GM21529 (cell line): ENCODE data around the gene TTLL6.
"Not testable (repeated sequence)": the region's sequence is repeated elsewhere in the genome, so short reads cannot be mapped to it uniquely, and the experiment has no call there.

Experiments
- ATAC-seq: cut with Tn5 transposase; IDR thresholded peaks from one replicate; pipeline ENCODE4 v1.9.1; 2021; ENCODE audit not compliant: unreplicated experiment

TTLL6 gene

DNA sequence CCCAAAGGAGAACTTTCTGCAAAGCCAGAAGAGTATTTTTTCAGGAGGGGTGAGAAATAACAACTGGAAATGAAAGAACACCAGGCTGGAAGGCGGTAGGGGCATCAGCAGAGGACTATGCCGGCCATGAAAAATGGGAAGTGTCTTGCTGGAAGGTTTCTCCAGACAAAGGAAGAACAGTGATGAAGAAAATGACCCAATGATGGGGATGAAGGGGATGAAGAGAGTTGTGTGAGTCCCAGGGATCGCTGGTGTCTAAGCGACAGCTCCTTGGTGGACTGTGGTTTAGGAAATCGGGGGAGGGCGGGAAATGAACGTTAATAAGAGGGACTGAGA lies 623 bp downstream of the TTLL6 start:
- no peak for ATAC-seq

DNA sequence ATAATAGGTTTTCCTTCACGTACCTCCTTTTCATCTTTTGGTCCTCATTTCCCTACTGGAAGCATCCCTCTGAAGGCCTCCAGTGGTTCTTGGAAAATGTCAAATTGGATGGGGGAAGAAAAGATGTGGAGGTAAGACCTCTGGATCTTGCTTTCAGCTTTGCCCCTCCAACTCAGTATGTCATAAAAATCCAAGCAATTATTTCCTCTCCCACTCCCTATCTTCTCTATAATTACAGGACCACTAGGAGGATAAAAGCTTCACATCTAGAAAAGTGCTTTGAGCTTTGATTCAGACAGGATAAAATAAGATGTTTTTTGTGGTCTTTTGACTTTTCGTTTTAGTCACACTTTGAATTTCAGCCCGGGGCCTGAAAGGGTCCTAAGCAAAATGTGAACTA lies 1.7 kb downstream of the TTLL6 start:
- ATAC-seq = no peak

DNA sequence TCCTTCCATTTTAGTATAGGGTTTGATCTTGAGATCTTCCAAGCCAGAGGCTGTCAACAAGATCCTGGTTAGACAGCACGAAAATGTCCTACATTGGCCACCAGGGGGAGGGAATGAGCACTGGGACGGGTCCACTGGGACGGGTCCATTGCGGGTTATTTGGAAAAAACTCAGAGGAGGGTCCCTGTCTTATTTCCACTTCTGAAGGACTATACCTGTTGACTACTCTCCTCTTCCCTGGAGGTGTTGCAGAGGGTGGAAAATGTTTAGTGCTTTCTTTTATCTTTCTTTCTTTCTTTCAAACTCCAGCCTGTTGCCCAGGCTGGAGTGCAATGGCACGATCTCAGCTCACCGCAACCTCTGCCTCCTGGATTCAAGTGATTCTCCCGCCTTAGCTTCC lies 2.5 kb downstream of the TTLL6 start:
- ATAC-seq = no peak

DNA sequence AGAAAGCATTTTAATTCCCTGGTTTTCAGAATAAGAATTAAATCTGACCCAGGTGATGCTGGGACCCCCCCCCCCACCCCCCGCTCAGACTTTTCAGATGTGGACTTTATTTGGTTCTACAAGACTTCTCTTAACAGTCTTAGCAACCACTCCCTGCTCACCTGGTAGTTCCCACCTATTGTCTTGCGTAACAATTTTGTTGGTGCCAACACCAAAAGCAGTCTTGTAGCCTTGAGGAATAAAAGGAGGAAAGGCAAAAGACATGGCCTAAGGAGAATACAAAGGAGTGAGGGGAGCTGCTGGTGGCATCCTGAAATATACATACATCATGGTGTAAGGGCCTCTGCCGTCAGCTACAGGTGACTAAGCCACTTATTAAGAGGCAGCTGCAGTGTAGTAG lies 5.0 kb downstream of the TTLL6 start:
- ATAC-seq = no peak

DNA sequence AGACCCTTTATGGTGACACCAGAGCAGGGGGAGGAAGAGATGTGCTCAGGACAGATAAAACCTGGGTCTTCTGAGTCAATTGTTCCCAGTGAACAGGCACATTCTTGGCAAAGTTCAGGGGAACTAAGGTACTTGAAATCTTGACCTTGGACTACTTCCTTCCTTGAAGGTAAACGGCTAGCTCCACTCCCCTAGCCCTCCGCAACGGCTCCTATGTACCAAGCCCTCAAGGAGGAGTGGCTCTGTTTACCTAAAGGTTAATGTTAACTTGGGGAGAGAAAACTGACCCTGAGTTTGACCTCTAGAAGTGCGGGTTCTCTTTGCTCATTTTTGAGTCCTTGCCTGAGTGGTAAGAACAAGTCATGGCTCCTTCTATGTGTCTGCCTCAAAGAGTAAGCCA lies 7.8 kb downstream of the TTLL6 start:
- no peak for ATAC-seq

DNA sequence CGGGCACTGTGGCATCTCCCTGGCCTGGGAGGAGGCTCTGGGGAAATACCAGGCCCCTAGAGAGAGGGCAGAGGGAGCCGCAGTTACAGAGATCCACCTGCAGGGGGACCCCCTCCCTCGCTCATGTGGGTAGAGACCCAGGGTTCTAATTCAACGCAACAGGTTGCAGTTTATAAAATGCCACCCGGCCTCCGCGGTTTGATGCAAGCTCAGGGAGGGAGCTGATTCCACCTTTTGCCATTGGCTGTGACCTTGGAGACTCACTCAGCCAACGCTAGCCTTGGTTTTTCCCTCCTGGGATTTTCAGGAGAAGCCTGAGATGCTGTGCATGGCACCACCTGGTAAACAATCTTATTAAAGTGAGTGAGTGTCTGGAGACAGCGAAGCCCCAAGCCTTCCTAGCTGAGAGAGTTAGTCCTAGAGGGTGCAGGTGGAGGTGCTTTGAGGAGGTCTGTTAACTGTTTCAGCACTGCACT lies 12.1 kb downstream of the TTLL6 start:
- no peak for ATAC-seq

DNA sequence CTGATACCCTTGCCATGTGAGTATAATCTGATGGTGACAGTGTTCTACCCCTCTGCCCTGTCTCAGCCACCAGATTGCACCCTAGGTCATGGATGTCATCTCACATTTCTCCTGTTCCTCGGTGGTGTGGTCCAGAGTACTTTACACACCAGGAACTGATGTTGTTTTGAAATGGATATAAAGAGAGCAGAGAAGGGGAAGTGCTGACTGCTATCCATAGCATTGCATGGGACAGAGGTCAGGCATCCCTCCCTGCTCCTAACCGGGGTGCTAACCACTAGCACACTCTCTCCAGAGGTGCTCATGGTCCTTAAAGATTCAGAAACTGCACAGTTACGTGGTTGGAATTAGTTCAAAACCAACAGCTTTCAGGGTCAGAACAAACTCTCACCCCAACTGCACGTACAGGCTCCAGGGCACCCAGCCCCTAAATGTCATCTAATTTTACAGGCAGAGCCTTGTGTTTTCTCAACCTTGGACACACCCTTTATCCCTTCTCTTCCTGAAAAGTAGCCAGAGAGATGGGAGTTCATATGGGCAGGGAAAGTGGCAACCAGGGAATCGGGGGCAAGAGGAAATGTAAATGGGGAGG lies 16.3 kb downstream of the TTLL6 start:
- ATAC-seq = no peak

DNA sequence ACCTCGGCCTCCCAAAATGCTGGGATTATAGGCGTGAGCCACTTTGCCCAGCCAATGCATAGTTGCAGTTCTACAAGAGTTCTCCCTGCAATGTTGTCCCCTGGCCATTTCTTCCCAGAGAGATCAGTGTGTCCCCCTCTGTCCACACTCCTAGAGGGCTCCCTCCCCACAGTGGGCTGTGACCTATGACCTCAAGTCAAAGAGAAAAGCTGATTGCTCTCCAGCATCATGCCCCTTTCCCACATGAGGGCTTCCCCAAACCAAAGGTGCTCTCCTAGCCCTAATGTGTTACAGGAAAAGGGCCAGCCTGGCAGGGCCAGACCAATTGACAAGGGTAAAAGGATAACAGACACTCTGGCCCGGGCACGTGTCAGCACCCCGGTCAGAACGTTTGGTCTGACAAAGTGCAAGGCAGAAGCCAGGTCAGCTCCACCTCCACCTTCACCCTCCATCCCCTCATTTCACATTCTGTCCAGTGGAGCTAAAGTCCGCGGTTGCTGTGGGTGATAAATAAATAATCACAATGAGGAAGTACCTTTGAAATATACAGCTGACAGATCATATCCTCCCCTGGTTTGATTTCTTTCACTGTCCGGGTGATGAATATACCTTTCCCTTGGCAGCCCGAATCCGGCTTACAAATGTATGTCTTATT lies 17.8 kb downstream of the TTLL6 start:
- ATAC-seq = no peak

DNA sequence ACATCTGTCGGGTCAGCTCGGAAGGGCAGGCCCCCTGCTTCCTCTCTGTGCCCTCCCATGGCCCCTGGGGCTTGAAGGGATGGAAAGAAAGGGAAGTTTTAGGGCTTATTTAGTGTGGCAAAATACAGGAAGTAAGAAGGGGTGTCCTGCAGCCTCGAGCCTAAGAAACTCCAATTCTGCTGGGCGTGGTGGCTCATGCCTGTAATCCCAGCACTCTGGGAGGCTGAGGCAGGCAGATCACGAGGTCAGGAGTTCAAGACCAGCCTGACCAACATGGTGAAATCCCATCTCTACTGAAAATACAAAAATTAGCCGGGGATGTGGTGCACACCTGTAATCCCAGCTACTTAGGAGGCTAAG lies 20.9 kb downstream of the TTLL6 start:
- not testable (repeated sequence) for ATAC-seq

DNA sequence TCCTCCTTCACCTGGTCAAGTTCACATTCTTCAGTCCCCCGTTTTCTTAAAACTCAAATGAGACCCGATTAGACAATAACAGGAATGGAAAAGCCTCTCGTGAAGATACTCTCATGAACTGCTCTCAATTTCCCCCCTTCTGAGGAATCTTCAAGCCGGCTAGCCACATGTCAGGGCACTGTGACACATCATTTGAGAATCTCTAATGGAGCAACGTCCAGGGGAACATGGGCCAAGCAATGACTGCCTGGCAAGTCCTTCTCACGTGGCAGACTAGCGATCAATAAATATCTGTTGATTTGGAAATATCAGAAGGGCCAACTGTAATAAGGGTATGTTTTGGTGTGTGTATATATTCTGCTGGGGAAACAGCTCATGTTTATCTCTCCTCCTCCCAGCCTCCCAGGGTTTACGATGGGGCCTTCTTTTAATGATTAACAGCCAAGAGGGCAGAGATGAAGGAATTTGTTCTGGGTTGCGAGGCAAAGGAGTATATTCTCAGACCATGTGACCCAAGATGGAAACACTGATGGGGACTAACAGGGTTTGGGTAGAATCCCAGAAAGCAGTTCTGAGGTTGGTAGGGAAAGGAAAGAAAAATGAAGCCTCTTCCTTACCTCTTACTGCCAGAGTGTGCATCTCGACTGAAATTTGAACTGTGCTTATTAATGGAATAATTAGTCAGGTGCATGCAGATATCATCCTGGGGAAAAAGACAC lies 21.4 kb downstream of the TTLL6 start:
- ATAC-seq = no peak

DNA sequence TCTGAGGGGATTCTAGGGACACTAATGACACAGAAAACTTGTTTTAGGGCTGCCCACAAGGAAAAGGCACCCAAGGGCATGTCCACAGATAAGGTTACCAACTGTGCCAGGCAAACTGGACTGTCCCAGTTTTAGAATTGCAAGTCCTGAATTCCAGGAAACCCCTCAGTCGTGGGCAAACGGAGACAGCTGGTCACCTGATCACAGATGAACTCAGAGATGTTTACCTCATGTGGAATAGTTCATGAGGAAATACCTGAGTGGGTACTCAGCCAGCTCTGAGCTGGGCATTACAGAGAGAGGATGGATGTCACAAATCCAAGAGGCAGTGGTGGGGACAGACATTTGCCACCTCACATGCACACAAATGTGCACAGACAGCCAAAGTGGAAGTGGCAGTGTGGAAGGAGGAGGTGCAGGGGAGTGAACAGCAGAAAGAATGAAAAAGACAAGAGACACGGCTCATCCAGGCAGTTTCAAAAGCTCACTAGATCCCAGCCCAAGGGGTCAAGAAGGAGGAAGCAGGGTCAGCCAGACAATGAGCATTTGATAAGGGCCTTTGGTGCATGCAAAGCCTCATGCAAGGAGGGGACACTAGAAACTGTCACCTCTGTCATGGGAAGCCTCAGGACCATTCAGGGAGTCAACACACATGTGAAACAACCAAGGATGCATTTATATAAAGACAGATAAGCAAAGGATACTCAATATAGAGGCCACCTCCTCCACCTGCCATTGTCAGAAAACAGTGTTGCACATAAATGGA lies 24.8 kb downstream of the TTLL6 start:
- ATAC-seq = no peak

DNA sequence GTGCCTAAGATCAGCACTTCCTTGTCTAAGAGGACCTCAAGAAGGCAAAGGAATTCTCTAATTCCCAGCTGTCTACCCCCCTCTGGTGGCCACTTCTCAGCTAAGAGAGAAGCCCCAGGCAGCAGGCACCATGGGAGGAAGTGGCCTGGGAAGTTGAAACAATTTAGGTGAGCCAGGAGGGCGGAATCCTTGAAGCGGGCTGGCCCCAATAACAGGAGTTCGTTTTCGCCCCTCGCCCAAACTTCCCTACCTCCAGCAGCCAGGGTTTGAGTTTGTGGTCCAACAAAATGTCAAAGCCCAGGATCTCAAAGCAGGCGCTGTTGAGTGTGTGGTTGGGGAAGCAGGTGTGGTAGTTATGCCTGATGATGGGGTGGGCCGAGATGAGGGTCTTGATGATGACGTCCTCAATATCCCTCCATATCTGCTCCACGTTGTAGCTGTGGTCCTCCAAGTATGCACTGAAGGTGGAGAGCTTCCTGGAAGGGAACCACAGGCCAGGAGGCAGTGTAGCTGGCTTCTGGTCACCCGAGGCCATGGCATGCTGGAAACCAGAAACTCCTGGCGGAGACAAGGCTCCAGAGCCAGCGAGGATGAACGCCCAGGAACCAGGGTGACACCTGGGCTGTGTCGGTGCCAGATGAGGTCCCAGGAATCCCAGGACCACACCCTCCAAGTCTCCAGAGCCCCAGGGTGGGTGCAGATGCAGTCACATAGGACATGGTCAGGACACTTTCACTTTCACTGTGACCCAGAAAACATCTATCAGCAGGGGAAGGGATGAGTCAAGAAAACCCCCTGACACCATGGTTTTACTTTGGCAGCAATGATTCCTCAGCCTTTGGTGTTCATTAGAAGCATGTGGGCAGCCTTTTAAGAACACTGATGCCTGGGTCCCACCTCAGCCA lies 25.6 kb downstream of the TTLL6 start:
- no peak for ATAC-seq

DNA sequence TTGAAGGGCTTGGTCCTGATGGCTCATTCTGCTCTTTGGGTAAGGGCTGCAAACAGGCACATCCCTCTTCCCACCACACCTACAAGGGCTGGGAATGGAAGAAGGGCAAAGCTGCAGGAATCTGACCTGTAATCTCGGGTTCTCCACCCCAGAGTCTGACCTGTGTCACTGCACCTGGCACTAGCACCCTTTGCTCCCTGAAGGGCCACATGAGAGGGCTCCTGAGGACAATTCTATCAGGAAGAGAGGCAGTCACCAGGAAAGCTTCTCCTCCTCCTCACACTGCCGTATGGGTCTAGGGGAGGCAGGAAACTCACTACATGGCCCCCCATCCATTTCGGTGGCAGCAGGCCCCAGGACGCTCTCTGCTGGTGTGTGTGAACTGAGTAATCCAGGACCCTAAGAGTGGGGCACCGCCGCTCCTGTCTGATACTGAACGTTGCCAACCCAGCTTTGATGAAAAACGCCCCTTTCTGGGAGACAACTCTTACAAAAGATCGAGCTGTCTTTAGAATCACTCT lies 26.4 kb downstream of the TTLL6 start:
- no peak for ATAC-seq

DNA sequence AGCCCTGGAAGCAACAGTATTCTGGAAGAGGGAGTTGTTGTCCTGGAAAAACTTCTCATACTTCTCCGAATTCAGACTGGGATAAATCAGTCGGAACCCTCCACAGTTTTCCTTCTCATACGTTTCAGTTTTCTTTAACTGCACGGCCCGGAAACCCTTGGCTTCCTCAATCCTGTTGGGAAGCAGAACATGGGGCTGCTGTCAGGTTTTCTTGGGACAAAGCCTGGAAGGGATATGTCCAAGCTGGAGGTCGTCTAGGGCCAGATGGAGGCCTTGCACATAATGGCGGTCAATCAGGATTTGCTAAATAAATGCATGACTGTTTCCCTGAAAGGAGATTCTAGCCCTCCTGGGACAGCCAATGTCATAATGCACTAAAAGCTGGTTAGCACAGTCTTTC lies 29.2 kb downstream of the TTLL6 start:
- no peak for ATAC-seq

DNA sequence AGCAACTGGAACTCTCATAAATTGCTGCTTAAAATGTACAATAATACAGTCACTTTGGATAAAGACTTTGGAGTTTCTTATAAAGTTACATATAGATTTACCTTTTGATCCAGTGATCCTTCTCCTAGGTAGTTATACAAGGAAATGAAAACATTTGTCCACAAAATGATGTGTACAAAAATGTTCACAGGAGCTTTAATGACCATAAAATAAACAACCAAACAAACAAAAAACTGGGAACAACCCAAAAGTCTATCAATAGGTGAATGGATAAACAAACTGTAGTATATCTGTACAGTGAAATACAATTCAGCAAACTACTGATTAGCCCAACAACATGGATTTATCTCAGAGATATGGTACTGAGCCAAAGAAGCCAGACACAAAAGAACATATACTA lies 37.6 kb downstream of the TTLL6 start:
- ATAC-seq = no peak

DNA sequence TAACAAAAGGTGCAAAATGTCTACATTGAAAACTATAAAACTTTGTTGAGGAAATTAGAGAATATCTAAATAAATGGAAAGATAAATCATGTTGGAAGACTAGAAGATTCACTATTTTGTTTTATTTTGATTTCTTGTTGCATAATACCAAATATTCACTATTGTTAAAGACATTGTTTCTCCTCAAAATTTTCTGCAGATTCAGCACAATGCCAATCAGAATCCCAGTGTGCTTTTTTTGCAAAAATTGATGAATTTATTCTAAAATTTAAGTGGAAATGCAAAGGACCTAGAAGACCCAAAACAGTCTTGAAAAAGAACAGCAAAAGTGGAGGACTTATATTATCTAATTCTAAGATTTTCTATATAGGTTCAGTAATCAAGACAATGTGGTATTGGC lies 40.4 kb downstream of the TTLL6 start:
- ATAC-seq = no peak

DNA sequence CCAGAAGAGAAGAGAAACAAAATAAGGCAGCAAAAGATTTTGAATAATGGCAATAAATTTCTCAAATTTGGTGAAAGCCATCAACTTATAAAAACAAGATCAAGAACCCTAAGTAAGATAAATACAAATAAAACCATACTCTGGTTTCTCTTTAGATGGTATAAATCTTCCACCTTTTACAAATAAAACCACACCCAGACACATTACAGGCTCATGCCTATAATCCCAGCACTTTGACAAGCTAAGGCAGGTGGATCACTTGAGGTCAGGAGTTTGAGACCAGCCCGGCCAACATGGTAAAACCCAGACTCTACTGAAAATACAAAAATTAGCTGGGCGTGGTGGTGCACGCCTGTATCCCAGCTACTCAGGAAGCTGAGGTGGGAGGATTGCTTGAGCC lies 43.8 kb downstream of the TTLL6 start:
- ATAC-seq = no peak

DNA sequence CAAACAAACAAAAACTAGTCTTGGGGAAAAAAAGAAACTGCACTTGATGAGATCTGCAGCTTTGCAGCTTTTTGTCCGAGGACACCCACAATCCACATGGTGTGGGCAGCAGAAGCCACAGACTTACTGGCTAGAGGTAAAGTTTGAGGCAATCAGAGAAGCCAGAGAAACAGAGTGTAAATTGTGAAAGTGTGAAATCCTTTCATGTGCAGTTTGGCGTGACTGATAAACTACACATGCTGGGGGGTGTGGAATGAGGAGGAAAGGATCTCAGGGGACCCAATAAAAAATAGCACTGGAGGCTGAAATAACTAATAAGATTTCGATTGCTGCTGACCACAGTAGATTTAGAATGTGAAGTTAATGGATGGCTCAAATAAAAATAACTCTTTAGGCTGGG lies 46.1 kb downstream of the TTLL6 start:
- no peak for ATAC-seq

DNA sequence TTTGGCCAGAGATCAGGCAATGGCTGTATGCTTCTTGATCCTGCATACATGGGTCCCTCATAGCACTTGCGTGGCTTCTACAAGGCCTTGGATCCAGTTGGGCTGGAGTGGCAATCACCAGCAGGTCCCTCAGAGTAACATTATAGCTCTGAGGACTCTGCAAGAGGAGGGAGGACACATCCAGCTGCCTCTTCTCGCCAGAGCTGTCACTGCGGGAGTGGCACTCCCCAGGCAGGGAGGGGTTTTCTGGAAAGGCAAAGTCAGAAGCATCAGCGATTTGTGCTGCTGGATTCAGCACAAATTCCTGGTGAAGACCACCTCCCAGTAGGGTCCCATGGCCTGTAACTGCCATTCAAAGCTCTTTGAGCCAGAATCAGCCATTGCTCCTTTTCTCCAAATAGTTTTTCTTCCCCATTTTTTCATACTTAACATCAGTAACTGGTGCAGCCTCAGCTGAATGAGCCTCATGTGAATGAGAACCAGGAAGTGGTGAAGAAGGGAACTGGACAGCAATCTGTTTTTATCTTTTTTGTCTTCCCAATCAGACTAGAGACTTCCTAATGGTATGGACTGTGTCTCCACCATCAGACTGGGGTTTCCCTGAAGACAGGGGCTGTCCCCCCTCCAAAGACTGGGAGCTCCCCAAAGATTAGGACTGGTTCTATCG lies 47.9 kb downstream of the TTLL6 start:
- ATAC-seq = no peak

DNA sequence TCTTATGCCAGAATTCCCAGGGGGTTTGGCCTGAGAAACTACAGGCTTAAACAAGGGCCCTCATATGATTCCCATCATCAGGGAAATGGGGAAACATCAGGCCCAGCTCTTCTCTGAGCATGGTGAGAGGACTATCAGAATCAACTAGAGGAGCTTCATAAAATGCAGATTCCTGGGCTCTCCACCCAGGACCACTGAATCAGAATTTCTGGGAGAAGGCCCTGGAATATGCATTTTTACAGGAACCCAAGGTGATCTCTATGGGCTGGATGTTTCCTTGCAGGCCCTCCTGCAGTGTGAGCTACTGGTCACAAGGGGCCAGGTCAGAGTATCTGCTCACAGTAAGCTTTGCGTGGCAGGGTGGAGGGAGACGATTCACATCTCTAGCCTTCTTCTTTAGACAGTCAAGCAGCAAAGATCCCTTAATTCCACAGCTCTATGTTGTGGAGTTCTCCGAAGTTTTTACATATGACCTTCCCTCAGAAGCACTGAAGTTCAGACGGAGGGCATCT lies 49.7 kb downstream of the TTLL6 start:
- ATAC-seq = no peak
